NCI-H187 treated with DMSO at 0.1 percent for 48 hours (cell line): ENCODE measurements around the gene PCIF1.
"Not testable (repeated sequence)": the region's sequence is repeated elsewhere in the genome, so short reads cannot be mapped to it uniquely, and the experiment has no call there.

Experiments used
- DNase-seq: peaks from one replicate; lab custom pipeline; 2025; lab: John Stamatoyannopoulos, UW

The PCIF1 gene

DNA sequence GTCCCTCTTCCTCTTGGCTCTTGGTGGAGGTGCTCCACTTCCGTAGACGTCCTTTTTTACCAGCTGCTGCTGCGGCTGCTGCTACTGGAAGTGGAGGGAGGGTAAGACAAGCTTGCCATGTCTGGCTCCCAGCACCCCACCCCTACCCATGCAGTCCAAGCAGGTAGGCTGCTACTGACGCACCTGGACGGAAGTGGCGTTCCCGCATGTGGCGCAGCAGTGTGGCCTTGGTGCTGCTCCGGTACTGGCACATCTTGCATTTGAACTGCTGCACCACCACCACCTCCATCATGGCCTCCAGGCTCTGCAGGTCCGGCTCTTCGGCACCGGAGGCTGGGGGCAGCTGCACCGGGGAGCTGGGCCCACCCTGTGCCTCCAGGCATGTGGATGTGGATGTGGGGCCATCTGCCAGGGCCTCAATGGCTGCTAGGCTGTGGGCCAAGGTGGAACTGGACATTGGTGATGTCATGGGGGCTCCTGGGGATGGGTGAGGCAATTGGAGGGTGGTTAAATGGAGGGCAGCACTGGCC lies 33.1 kb downstream of the PCIF1 start:
- no peak for DNase-seq

DNA sequence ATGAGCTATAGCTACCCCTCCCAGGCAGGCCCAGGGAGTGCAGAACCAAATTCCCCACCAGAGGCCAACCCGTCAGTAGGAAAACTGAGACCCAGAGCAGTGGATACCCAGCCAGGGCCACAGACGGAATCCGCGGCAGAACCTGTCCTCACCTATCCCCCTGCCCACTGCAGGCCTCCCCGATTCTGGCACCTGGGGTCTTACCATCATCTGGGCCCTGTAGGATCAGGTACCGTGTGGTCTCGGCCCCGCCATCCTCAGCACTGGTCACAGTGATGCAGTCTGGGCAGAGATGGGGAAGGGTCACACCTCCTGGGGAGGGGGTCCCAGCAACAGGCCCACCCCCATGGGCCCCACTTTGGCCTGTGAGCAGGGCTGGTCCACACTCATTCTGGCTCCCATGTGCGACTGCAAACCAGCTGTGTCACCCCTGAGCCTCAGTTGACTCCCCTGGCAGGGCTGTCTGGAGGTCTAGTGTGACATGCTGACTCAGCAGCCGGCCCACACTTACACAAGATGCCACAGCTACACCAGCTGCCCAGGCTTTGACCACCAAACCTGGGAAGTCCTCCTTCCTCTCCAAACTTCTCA lies 33.7 kb downstream of the PCIF1 start:
- no peak for DNase-seq

DNA sequence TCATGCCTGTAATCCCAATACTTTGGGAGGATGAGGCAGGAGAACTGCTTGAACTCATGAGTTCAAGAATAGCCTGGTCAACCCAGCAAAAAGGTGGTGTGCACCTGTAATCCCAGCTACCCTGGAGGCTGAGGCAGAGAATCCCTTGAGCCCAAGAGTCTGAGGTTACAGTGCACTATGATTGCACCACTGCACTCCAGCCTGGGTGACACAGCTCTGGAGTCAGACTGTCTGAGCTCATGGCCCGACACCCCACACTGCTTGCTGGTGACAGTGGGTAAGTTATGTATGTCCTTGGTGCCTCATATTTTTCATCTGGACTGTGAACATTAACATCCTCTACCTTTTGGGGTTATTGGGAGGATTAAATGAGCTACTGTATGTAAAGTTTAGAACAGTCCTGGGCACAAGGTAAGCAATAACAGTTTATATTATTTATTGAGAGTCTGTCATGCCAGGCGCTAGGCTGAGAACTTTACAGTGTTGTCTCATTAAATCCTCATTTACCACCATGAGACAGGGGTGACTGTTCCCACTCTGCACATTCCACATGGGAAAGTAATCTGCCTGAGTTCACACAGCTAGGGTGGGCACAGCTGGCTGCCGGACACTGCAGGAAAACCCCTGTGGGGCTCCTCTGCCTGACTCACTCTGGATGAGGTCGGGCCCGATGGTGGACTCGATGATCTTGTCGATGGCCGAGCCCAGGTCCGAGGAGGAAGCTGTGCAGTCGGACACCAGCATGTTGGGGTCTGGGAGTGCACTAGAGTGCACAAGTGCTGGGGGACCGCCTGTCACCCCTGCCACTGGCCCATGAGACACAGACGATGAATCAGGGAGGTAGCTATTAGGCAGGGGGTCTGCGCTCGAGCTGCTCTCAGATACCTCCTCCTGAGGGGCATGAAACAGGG lies 34.6 kb downstream of the PCIF1 start:
- DNase-seq = no peak

DNA sequence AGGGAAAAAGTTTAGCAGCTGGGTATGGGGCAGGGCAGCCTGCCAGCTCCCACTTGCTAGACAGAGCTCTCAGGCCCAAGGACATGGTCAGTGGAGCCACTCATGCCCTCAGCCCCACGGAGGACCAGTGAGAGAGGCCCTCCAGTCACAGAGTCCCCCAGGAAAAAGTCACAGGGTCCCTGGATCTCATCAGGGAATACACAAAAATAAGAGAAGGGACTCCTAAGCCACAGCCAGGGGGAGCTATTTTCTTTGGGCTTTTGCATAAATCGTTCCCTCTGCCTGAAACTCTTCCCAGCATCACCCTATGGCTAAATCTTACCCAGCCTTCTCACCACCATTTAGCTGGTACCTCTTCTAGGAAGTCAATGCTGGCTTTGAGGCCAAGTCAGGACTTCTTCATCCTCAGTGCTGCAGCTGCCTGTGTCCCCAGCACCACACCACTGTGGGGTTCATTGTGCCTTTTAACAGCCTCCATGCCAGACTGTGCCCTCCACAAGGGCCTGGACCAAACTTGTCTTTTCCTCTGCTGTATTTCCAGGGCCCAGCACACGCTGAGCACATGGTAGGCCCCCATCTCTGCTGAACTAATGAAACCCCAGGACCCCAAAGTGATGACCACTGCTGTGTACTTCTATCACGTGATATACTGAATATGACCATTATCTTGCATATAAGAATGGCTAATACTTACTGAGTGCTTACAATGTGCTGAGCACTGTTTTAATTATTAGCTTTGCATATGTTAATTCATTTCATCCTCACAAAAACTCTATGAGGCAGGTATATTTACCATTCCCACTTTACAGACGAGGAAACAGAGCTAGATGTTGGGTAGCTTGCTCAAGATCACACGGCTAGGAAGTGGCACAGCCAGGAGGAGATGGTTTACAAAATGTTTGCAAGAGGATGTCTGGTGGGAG lies 35.5 kb downstream of the PCIF1 start:
- no peak for DNase-seq

DNA sequence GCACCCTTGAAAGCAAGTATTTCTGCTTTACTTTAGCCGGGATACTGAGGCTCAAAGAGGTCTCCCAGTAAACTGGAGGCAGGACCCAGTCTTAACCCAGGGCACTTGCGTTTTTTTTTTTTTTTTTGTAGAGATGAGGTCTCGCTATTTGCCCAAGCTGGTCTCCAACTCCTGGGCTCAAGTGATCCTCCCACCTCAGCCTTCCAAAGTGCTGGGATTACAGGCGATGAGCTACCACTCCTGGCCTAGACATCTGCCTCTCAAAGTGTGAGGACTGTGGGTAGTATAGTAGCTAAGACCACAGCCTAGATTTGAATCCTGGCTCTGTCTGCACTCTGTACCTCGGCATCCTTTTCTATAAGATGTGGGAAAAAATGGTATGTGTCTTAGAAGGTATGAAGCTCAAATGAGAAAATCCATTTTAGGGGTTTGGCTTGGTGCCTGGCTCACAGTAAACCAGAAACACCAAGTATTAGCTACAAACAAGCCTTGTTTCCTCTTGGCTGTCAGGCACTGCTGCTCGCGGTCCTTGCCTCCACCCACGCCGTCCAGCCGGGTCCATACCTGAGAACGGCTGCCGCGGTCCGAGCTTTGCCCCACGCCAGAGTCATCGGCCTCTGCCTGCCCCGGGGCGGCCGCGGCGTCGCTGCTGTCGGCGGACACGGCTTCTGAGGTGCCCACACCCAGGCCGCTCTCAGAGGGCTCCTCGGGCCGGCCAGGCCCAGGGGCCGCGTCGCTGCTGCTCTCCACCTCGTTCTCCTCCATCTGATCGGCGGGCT lies 36.4 kb downstream of the PCIF1 start:
- no peak for DNase-seq

DNA sequence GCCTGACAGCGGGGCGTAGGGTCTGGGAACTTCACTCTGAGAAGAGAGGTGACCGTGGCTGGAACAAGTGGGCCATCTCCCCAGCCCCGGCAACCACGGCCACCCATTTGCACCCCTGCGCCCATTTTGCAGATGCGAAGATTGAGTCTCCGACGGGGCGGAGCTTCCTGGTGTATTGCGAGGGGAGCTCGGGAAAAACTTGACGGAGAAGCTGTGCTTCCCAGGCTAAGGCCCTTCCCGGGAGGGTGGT lies 36.9 kb downstream of the PCIF1 start:
- no peak for DNase-seq

DNA sequence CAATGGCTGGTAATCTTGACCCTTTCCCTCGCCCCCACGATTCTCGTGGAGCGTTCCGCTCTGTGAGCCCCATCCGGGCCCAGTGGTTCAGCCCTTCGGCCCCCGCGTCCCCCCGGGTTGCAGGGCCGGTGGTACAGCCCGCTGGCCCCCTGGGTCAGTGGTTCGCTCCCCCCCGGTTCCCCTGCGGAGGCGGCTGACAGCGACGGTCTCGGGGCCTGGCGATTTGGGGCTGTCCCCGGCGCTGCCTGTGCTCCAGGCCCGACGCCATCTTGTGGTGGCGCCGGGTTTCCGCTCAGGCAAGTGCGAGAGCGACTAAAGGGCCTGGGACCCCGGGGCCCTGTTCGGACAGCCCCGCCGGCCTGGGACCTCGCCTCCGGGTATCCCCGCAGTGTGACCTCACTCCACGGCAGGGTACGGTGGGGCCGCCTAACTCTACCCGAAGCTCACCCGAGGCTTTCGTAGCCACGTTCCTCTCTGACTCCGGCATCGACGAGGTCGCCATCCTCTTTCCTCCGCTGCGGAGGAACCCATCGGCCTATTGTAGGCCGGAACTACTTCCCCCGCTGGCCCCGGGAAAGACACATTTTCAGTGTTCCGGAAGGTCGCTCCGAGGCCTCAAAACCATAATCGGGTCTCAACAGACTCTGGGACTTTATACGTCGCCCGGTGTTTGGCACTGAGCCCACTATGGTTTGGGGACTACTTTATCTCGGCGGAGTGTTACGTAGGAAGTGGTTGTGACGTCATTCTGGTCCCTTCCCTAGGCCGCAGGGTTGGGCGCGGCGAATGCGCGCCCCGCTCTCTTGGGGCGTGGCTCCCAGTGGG lies 37.4 kb downstream of the PCIF1 start, which contains the start of gene ZNF335:
Gene ZNF335 (minus strand): TSS at position 529 of the 825 bp plus-strand sequence. CDS start 793 bp downstream, outside the sequence.
- peak; percentile 38 for DNase-seq

DNA sequence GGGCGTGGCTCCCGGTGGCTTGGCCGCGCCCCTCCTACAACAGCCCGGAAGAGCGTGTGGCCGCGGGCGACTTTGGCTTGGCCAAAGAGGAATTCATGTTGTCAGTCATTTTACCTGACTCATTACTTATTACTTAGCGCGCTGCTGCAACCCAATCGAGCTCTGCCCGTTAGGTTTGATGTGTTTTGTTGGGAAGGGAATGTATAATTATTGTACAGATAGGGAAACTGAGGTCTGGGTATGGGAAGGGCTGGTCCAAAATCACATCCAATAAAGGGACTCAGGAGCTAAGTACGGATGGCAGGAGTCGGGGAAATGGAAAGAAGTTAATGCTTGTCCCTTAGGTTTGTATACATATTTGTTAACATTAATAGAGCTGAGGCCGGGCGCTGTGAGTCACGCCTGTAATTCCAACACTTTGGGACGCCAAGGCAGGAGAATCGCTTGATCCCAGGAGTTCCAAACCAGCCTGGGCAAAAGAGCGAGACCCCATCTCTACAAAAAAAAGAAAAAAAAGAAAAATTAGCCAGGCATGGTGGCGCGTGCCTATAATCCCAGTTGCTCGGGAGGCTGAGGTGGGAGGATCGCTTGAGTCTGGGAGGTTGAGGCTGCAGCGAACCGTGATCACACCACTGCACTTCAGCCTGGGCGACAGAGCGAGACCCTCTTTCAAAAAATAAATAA lies 38.2 kb downstream of the PCIF1 start:
- DNase-seq = no peak

DNA sequence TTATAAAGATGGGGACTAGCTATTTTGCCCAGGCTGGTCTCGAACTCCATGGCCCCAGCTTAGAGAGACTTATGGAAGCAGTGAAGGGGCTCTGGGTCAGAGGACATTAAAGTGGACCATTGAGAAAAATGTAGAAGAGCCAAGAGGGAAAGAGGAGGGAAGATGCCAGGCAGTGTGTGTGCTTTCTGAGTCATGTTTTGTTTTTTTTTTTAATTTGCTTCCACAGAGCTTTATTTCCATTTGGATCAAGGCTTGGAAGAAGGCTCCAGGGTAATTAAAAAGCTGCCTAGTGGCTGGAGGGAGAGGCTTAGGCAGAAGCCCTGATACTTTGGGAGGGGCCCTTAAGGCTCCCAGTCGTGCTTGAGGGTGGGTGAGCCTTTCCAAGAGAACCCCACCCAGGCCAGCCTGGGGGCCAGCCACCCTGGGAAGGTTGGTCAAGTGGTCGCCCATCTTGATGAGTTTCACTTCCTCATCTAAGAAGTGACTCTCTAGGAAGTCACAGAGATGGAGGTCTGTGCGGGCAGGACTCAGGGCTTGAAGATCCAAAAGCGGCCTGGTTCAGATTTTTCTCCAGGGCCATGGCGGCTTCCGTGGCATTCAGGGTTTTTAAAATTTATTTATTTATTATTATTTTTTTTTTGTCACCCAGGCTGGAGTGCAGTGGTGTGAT lies 40.5 kb downstream of the PCIF1 start:
- DNase-seq = no peak

DNA sequence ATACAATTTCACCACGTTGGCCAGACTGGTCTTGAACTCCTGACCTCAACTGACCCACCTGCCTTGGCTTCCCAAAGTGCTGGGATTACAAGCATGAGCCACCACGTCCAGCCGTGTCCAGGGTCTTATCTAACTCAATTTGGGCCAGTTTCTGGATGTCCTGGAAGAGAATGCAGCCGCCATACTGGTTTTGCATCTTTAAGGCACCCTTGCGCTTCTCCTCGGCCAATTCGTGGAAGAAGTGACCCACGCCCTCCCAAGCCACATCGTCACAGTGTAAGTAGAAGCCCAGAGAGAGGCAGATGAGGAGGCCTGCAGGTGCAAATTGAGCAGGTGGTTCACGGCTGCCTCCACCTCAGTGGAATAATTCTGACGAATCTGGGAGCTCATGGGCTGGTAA lies 41.2 kb downstream of the PCIF1 start:
- no peak for DNase-seq

DNA sequence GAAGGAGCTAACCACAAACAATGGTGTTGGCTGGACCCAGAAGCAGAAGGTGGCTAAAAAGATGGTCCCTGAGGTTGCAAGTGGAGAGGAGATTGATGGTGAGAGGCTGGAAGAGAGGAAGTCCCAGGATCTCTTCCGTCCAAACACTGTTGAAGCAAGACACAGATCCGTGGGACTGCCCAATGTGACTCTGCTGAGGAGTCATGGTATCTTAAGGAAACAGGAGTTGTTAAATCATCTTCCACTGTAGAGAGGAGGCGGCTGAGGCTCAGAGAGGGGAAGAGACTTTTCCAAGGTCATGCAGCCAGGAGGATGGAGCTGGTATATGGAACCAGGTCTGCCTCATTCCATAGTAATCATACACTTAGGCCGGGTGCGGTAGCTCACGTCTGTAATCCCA lies 41.6 kb downstream of the PCIF1 start:
- DNase-seq = no peak

DNA sequence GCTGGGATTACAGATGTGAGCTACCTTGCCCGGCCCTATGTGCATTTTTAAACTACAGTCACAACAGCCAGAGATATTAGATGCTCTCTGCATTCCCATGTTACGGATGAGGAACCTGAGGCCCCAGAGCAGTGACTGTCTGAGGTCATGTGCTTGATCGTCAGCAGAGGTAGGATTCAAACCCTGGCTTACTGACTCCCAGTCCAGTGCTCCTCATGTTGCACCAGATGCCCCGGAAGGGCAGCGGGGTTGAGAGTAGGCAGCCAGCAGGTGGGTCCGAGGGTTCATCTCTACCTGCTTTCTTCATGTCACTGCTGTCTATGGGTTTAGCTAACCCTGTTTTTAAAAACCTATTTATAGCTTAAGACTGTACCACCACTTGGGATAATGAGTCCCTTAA lies 46.8 kb downstream of the PCIF1 start:
- no peak for DNase-seq

DNA sequence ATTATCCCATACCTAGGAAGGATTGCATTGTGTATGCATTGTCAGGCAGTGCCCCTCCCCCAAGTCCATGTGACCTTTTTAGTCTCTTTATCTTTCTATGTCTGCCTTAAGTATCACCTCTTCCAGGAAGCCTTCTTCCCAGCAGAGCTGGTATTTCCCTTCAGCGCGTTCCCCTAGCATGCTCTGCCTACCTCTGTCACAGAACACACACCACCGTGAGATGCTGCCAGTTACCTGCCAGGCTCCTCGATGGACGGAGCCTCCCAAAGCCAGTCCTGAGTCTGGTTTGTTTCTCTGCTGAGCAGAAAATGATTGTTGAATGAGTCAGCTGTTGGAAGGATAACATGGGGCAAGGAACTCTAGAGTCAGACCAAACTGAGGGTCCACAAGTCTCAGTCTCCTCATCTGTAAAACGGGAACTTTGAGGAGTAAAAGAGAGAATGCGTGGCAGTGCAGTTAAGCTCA lies 48.8 kb downstream of the PCIF1 start:
- DNase-seq = no peak

DNA sequence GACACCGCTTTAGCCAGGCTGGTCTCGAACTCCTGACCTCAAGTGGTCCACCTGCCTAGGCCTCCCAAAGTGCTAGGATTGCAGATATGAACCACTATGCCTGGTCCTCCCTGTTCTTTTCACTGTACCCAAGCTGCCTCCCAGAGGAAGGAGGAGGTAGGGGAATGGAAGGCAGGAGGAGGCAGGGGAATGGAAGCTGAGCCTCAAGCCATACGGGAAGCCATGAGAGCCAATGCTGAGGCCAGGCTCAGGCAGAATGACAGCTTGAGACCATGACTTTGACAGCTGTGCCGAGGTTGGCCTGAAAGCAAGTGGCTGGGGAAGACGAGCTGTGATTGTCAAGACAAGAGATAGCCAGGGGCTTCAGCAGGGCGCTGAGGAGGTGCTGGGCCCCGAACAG lies 51.1 kb downstream of the PCIF1 start:
- no peak for DNase-seq

DNA sequence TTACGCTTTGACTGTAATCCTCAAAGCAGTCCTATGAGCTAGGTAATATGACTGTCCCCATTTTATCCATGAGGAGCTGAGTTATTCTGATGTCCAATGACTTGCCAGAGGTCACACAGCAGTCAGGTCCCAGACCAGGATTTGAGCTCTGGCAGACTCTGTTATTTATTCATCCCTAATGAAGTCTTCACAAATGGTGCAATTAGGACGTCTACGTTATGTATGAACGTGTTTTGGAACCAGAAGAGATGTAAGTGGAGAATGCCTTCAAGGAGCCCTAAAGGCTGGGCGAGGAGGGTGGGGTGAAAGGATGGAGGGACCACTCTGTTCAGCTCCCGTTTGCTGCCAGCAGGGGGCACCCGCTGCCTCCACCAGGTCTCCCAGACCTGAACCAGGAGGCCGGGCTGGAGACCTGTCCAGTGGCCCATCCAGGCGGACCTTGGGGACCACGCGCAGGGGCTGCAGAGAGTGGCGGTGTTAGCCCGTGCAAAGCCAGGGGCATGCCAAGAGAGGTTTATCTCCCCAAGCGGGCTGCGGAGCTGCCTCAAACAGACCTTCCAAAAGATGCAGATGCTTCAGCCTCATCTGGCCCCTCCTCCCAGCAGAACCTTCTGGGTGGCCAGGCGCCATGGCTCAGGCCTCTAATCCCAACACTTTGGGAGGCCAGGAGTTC lies 52.8 kb downstream of the PCIF1 start:
- DNase-seq = no peak

DNA sequence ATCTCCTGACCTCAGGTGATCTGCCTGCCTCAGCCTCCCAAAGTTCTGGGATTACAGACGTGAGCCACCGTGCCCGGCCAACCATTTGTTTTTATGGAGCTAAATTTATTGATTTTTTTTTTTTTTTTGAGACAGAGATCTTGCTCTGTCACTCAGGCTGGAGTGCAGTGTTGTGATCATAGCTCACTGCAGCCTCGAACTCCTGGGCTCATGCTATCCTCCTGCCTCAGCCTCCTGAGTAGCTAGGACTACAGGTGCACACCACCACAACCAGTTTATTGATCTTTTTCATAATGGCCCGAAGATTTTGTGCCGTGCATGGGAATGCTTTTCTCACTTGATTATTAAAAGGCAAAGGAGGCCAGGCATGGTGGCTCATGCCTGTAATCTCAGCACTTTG lies 54.3 kb downstream of the PCIF1 start:
- not testable (repeated sequence) for DNase-seq

DNA sequence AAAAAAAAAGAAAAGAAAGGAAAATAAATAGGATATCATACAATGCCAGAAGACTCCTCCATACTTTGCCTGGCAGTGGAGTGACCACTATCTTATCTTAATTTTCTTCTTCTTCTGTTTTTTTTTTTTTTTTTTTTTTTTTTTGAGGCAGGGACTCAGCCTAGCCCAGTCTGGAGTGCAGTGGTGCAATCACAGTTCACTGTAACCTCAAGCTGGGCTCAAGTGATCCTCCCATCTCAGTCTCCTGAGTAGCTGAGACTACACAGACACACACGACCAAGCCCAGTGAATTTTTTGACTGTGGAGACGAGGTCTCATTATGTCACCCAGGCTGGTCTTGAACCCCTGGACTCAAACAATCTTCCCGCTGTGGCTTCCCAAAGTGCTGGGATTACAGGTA lies 57.1 kb downstream of the PCIF1 start:
- DNase-seq = no peak

DNA sequence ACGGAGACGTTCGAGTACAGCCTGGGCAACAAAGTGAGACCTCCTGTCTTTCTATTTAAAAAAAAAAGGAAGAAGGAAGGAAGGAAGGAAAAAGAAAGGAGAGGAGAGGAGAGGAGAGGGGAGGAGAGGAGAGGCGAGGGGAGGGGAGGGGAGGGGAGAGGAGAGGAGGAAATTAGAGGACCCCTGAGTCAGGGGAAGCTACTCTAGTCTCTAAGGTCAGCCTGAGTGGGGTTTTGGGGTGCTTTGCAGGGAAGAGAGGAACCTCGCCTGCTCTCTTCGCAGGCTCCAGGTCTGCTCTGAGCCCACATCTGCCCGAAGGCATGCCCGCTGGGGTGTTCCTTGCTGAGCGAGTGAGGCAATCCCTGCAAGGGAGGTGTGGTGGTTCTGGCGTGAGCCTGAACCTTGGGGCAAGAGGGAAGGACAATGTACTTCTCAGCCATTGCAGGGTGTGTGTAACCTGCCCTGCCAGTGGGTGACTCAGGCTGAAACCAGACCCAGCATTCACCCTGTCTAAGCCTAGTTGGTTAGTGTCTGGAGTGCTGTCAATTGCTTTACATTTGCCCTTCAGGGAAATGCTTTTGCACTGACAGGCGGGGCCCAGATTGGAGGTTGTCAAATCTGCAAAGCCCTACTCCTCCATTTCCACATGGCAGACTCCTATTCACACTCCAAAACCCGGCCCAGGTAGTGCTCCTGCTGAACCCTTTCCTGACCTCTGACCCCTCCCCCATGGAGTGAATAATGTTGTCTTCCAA lies 58.9 kb downstream of the PCIF1 start:
- DNase-seq = no peak
